ENCODE results near the gene GALNT12.

- no peak for TF ChIP-seq CTCF (IDR thresholded peaks at IDR 0.05)
- TF ChIP-seq EZH2 (IDR thresholded peaks at IDR 0.05; ENCODE audit: borderline replicate concordance, insufficient read depth, low read depth, low read length, poor library complexity, severe bottlenecking): no peak
Measured at GRCh38 chr9:98838155-98838867, 30.8 kb downstream of the GALNT12 start.
